Measurements from ENCODE around the gene MT3.

DNA sequence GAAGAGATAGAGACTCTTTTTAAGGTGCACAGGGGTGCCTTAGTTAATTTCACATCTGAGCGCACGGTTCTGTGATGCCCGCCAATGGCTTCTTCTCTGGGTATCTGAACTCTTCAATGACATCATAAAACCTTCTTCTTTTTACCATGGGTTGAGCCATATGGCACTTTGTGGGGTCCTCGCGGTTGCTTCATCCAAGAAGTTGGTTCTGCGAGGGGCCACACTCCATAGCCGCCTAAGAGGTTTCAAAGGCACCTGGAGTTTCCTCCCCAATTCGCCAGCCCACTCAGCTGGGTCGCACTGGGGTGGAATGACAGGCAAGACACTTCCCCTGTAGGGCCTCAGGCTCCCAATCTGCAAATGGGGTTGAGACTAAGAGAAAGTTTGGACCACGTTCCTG, 34.9 kb upstream of the MT3 start:
- TF ChIP-seq, protein P1, sequence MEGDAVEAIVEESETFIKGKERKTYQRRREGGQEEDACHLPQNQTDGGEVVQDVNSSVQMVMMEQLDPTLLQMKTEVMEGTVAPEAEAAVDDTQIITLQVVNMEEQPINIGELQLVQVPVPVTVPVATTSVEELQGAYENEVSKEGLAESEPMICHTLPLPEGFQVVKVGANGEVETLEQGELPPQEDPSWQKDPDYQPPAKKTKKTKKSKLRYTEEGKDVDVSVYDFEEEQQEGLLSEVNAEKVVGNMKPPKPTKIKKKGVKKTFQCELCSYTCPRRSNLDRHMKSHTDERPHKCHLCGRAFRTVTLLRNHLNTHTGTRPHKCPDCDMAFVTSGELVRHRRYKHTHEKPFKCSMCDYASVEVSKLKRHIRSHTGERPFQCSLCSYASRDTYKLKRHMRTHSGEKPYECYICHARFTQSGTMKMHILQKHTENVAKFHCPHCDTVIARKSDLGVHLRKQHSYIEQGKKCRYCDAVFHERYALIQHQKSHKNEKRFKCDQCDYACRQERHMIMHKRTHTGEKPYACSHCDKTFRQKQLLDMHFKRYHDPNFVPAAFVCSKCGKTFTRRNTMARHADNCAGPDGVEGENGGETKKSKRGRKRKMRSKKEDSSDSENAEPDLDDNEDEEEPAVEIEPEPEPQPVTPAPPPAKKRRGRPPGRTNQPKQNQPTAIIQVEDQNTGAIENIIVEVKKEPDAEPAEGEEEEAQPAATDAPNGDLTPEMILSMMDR (IDR thresholded peaks at IDR 0.05), result no peak
- TF ChIP-seq POLR2A (IDR thresholded peaks at IDR 0.05) (no peak), EP300 (IDR thresholded peaks at IDR 0.05) (no peak)

Measured in suprapubic skin (tissue), 3 donors.